NOMO-1 (cell line): ENCODE results near the gene RNF135.
"Not testable (repeated sequence)": the region's sequence is repeated elsewhere in the genome, so short reads cannot be mapped to it uniquely, and the experiment has no call there.

ENCODE experiments used
- DNase-seq, 2 experiments: peaks; one replicate each; lab custom pipeline; 2025; ENCODE audit not compliant: unreplicated experiment in 2 of 2; lab: John Stamatoyannopoulos, UW

RNF135 gene

GRCh38 chr17:30997270-30997669, 26.4 kb downstream of the RNF135 start:
- no peak for DNase-seq

GRCh38 chr17:30997842-30998241, 27.0 kb downstream of the RNF135 start:
- no peak for DNase-seq

- DNase-seq = no peak
Measured at GRCh38 chr17:31002047-31002446, 31.2 kb downstream of the RNF135 start.

- DNase-seq = no peak
Measured at GRCh38 chr17:31003225-31003866, 32.5 kb downstream of the RNF135 start.

- DNase-seq = no peak
Measured at GRCh38 chr17:31004160-31004559, 33.3 kb downstream of the RNF135 start.

- DNase-seq = peak in 1 of 2 experiments; percentile 15
Measured at GRCh38 chr17:31007695-31008373, 37.0 kb downstream of the RNF135 start.

- DNase-seq = peak; percentile 60 to 69
Measured at GRCh38 chr17:31008374-31009041, 37.7 kb downstream of the RNF135 start.

- DNase-seq = not testable (repeated sequence)
Measured at GRCh38 chr17:31009042-31009702, 38.3 kb downstream of the RNF135 start.

- not testable (repeated sequence) for DNase-seq
Measured at GRCh38 chr17:31010014-31010413, 39.2 kb downstream of the RNF135 start.

- no peak for DNase-seq
Measured at GRCh38 chr17:31013844-31014243, 43.0 kb downstream of the RNF135 start.

GRCh38 chr17:31015639-31016038, 44.8 kb downstream of the RNF135 start:
- DNase-seq = no peak

- no peak for DNase-seq
Measured at GRCh38 chr17:31019004-31019403, 48.2 kb downstream of the RNF135 start.

- not testable (repeated sequence) for DNase-seq
Measured at GRCh38 chr17:31023171-31023570, 52.3 kb downstream of the RNF135 start.

- no peak for DNase-seq
Measured at GRCh38 chr17:31031841-31032240, 61.0 kb downstream of the RNF135 start.

- DNase-seq = not testable (repeated sequence)
Measured at GRCh38 chr17:31035611-31036010, 64.8 kb downstream of the RNF135 start.

GRCh38 chr17:31040837-31041236, 70.0 kb downstream of the RNF135 start:
- not testable (repeated sequence) for DNase-seq

GRCh38 chr17:31042378-31042777, 71.5 kb downstream of the RNF135 start:
- not testable (repeated sequence) for DNase-seq

- DNase-seq = not testable (repeated sequence)
Measured at GRCh38 chr17:31046856-31047425, 76.1 kb downstream of the RNF135 start.

GRCh38 chr17:31048142-31048541, 77.3 kb downstream of the RNF135 start:
- no peak for DNase-seq

- DNase-seq = no peak
Measured at GRCh38 chr17:31048780-31049179, 77.9 kb downstream of the RNF135 start.
